Heart right ventricle (tissue), 16 donors: Measurements from ENCODE around the gene NUP88. TPM values are rescaled to one million over a fixed set of nuclear protein-coding genes. Genes with fewer than 3 reads are reported as not detected.

Experiments used
- ATAC-seq, 8 donors: fragments of 200-7000 bp; cut with Tn5 transposase; one replicate each; pipeline ENCODE4 v1.9.1; 2020; ENCODE audit warnings: mild to moderate bottlenecking in 8 of 8, moderate library complexity in 8 of 8, moderate number of reproducible peaks in 1 of 8
- DNase-seq, 2 donors: peaks; one replicate each; pipeline ENCODE4 v3.0.0-alpha.2; 2020
- H3K27ac ChIP-seq, 10 donors: fragments of 200-600 bp; sonication (generic) in 2 of 10; one replicate each; pipeline versions ENCODE4 v1.5.0 to v1.8.0; 2020 to 2022; ENCODE audit warnings: mild to moderate bottlenecking in 3 of 10
- H3K27me3 ChIP-seq, 7 donors: fragments of 200-600 bp; one replicate each; pipeline ENCODE4 v1.8.0; 2021 to 2022; ENCODE audit warnings: mild to moderate bottlenecking in 2 of 7
- H3K36me3 ChIP-seq, 9 donors: fragments of 200-600 bp; sonication (generic) in 1 of 9; one replicate each; pipeline versions ENCODE4 v1.5.0 to v1.8.0; 2020 to 2022; ENCODE audit warnings: mild to moderate bottlenecking in 2 of 9
- H3K4me1 ChIP-seq, 9 donors: fragments of 200-600 bp; sonication (generic) in 1 of 9; one replicate each; pipeline versions ENCODE4 v1.5.0 to v1.8.0; 2020 to 2022; ENCODE audit warnings: mild to moderate bottlenecking in 4 of 9
- H3K4me3 ChIP-seq, 10 donors: fragments of 200-600 bp; sonication (generic) in 2 of 10; one replicate each; pipeline versions ENCODE4 v1.5.0 to v1.8.0; 2020 to 2022; ENCODE audit warnings: mild to moderate bottlenecking in 7 of 10, moderate library complexity in 2 of 10
- H3K9me3 ChIP-seq, 11 donors: fragments of 200-600 bp in 10 of 11; sonication (generic) in 2 of 11; one replicate each; pipeline versions ENCODE4 v1.5.0 to v1.8.0; 2013 to 2022; ENCODE audit warnings: mild to moderate bottlenecking in 2 of 11, control low read depth in 1 of 11, moderate library complexity in 1 of 11
- WGBS, 2 donors: extraction: QIAGEN DNeasy Blood & Tissue Kit; methylation state at CpG; one replicate each; pipeline ENCODE4 v1.1.7; 2013; ENCODE audit warnings: inconsistent platforms in 1 of 2; 5-methylcytosine and 5-hydroxymethylcytosine counted together
- intact Hi-C, 10 donors: fragments of 100-400 bp; cut with DNase I; formaldehyde crosslinking; loops; one replicate each; pipeline versions ENCODE4 v1.11.1 to v1.14.2; 2022
- polyA plus RNA-seq, 2 donors: library from polyadenylated mRNA; stranded (reverse); fragments of 200-250 nt; gene quantifications; one replicate each; pipeline ENCODE4 v1.2.3, GENCODE V29; 2013
- total RNA-seq, 10 donors: library from RNA; stranded (reverse); fragmentation: NEBNext Ultra II Directional in 3 of 10; extraction: Animal tissue kit (Norgen Biotek cat#: 25700) in 3 of 10; gene quantifications; one replicate each; pipeline versions ENCODE4 v1.2.1 to v1.2.4, GENCODE V29; 2021 to 2023
- TF ChIP-seq, protein P1 (sequence below), 9 donors: fragments of 200-600 bp; sonication (generic) in 2 of 9; IDR thresholded peaks; one replicate each; pipeline versions ENCODE4 v1.5.0 to v1.8.0; 2021 to 2022; ENCODE audit warnings: antibody characterized with exemption in 9 of 9, mild to moderate bottlenecking in 5 of 9, moderate library complexity in 1 of 9
- donor health status: Arrhythmogenic right ventricular cardiomyopathy.
- donor health status: ischemic (EF 13 %, LVEDD 7.1; RV severe dilation, severe dysfunction).
- donor health status: healthy with polysubstance abuse.
- donor health status: DM: no; HTN: yes; CAD: no.
- donor health status: DM: no; HTN: no; CAD: no.
- donor health status: ischemic (EF 25% LVEDD 6.9; RV normal size, moderate dysfunction).
- donor health status: ischemic (EF 25% LVEDD 5.7; RV mildly dilated, moderate dysfunction).
- donor health status: healthy.
- donor health status: DM: yes; HTN: yes; CAD: no.
- donor health status: Ischemic cardiomyopathy.
- donor health status: ischemic (EF 35%, LVEDD 5.7; RV mildly dilated, moderate dysfunction).
- donor health status: nonischemic (EF 11% LVEDD 7.7; RV severe dilation, severe dysfunction).
- donor health status: DM: yes; HTN: yes; CAD: no.
- donor health status: PGD.
- donor health status: ischemic (EF 29% LVEDD 5.4; RV normal size, mild dysfunction).
- donor health status: nonischemic (EF 23%, LVEDD 6.1; RV moderate dilation, normal function).

Gene NUP88
- total and polyA plus RNA-seq, 12 donors: 23.3 to 59.7 (median 35.5) TPM

DNA sequence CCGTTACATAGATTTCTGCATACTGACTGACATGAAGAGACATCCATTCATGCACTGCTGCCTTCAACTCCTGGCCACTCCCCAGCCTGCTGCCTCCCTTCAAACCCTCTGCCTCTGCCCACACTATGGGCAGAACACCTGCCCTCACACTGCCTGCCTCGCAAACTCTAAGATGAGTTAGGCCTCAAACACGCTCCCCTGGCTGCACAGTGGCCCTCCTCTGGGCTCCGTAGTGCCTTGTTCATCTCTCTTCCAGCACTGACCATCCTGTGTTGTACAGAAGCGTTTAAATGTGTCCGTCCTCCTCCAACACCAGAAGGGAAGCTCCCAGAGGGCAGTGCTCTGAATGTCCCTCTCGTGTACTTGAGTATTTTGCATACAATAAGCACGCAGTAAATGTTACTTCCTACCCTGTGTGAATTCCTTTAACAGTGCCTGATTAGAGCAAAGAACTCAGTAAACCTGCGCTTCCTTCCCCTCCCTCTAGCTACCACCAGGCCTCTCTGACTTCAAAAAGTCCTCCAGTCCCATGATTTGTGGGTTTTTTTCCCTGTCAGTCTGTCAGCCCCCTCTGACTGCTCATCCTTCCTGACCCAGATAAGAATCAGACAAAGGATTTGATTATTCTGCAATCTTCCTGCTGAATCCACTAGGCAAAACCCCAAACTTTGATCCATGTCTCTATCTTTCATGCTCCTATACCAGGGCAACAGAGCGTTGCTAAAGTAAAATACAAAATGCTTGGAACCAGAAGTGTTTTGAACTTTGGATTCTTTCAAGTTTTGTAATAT is 45.5 kb upstream of the NUP88 start:
- H3K36me3 ChIP-seq: peaks cover 0 to 29% (median 7%) of the 10 kb centered on the region in 9 donors
- DNase-seq (no peak), ATAC-seq (no peak)
- intact Hi-C loops: no loop called here
- WGBS, 2 donors: 84 to 88% methylated on average over 10 of the region's 10 CpGs
- H3K9me3 ChIP-seq: no peaks in the 10 kb centered on the region
- H3K4me3 ChIP-seq: no peak overlapping the region
- H3K4me1 ChIP-seq: peaks cover 0 to 34% (median 22%) of the 10 kb centered on the region in 9 donors
- TF ChIP-seq, protein P1, sequence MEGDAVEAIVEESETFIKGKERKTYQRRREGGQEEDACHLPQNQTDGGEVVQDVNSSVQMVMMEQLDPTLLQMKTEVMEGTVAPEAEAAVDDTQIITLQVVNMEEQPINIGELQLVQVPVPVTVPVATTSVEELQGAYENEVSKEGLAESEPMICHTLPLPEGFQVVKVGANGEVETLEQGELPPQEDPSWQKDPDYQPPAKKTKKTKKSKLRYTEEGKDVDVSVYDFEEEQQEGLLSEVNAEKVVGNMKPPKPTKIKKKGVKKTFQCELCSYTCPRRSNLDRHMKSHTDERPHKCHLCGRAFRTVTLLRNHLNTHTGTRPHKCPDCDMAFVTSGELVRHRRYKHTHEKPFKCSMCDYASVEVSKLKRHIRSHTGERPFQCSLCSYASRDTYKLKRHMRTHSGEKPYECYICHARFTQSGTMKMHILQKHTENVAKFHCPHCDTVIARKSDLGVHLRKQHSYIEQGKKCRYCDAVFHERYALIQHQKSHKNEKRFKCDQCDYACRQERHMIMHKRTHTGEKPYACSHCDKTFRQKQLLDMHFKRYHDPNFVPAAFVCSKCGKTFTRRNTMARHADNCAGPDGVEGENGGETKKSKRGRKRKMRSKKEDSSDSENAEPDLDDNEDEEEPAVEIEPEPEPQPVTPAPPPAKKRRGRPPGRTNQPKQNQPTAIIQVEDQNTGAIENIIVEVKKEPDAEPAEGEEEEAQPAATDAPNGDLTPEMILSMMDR (IDR thresholded peaks at IDR 0.05): no peak
- H3K27ac ChIP-seq: no peak overlapping the region
- no peaks in the 10 kb centered on the region for H3K27me3 ChIP-seq

DNA sequence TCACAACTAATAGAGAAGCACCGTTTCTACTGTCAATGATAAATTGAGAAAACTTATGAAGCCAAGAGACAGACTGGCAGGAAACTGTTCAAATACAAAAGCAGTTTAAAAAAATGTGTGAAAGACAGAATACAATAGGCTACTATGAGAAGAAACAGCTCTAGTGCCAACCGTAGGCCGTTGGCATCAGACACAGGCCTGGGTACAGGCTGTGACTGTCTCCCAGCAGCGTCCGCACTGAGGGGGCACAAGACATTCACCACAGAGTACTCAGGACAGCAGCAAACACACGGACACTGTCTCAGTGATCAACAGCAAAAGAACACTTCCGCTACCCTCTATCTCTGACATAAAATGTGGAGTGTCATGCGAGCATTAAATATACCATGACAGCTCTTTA is 27.3 kb upstream of the NUP88 start:
- 91 to 92% methylated on average over 8 of the region's 8 CpGs for WGBS, 2 donors
- Histone ChIP-seq H3K4me3 (no peak overlapping the region), H3K27ac (no peak overlapping the region), H3K27me3 (no peaks in the 10 kb centered on the region), H3K4me1 (no peaks in the 10 kb centered on the region), H3K9me3 (no peaks in the 10 kb centered on the region), H3K36me3 (peaks cover 0 to 98% (median 45%) of the 10 kb centered on the region in 9 donors)
- DNase-seq: no peak
- intact Hi-C loops: no loop called here
- peak in 1 of 8 donors; percentile 53 for ATAC-seq
- TF ChIP-seq, protein P1 (IDR thresholded peaks at IDR 0.05): no peak

DNA sequence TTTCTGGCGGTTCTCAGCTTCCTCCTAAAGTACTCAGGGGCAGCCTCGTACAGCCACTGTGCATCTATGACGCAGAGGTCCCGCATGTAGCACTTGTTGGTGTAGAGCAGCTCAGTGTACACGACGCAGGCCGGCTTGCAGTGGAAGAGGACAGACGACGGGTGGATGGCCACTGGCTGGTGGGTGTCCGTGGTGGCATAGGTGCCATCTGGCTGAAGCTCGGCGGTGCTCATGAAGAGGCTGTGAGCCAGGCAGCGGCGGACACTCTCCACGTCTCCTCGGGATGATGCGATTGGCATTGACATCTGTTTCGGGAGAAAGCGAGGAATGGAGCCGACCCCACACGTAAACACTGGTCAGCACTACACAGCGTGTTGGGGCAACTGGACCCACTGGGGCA is 24.7 kb upstream of the NUP88 start:
- TF ChIP-seq, protein P1 (IDR thresholded peaks at IDR 0.05): no peak
- no peak overlapping the region for H3K27ac ChIP-seq
- WGBS, 2 donors: 93 to 96% methylated on average over 22 of the region's 22 CpGs
- H3K4me1 ChIP-seq: peaks cover 0 to 8% (median 6%) of the 10 kb centered on the region in 9 donors
- intact Hi-C loops: loop anchor here in 1 of 10 donors (5.0 kb wide), 1 partner anchor 197 kb away; no protein-coding TSS in a partner anchor
- H3K27me3 ChIP-seq: no peaks in the 10 kb centered on the region
- H3K4me3 ChIP-seq: no peak overlapping the region
- peaks cover 0 to 82% (median 31%) of the 10 kb centered on the region in 9 donors for H3K36me3 ChIP-seq
- no peaks in the 10 kb centered on the region for H3K9me3 ChIP-seq
- no peak for ATAC-seq
- DNase-seq: no peak

DNA sequence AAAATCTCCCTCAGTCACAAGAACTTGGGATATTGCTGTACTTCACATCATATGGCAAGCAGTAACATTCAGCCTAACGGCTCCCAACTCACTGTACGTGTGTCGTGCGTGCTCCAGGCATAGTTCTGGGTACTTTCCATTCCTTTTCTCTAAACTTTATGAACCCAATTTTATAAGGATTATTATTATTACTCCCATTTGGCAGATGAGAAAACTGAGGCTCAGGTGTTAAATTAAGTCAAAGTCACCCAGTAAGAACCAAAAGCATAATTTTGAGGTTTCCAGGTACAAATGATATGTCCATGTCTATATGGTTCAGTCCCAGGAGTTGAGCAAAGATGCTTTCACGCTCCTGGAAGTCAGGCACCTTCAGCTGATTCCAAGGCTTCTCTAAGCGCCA is 24.3 kb upstream of the NUP88 start:
- DNase-seq (no peak), ATAC-seq (no peak)
- no peak overlapping the region for H3K4me3 ChIP-seq
- H3K36me3 ChIP-seq: peaks cover 0 to 77% (median 30%) of the 10 kb centered on the region in 9 donors
- peaks cover 0 to 8% (median 6%) of the 10 kb centered on the region in 9 donors for H3K4me1 ChIP-seq
- intact Hi-C loops: loop anchor here in 1 of 10 donors (5.0 kb wide), 1 partner anchor 196 kb away; no protein-coding TSS in a partner anchor
- WGBS, 2 donors: 94 to 97% methylated on average over 6 of the region's 6 CpGs
- H3K27me3 ChIP-seq: no peaks in the 10 kb centered on the region
- H3K9me3 ChIP-seq: no peaks in the 10 kb centered on the region
- TF ChIP-seq, protein P1 (IDR thresholded peaks at IDR 0.05): no peak
- H3K27ac ChIP-seq: no peak overlapping the region
